Measurements from ENCODE around the gene DHRS3. TPM values are rescaled to one million over a fixed set of nuclear protein-coding genes. Genes with fewer than 3 reads are reported as not detected.

Gene DHRS3
- total RNA-seq, 1 experiment from 2014 or later, result 37.7 TPM

DNA sequence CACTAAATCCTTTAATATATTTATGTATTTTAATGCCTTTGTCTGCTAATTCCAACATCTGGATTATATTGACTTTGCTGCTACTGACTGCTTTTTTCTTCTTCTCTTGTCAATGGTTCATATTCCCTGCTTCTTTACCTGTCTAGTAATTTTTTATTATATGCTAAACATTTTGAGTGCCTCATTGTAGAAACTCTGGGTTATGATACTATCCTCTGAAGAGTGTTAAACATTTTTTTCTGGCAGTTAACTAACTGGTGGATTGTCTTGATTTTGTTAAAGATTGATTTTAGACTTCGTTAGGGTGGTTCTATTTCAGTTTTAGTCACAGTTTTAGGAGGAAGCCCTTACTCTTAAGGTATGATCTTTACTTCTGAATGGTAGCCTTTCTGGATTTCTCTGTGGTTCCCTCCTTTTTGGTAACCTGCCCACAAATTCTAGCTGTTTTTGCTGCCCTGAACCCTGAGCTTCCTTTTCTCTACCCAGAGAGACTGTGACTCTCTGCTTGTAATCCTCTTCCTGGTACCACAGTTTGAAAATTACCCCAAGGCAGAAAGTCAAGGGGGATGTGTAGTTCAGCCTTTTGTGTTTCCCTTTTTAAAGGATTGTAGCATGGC, 81.9 kb downstream of the DHRS3 start:
- POLR2A ChIA-PET, result no interaction called here
- Mint-ChIP-seq H3K4me3 (no peak overlapping the region), H3K27me3 (ENCODE audit: low read depth) (no peaks in the 10 kb centered on the region), H3K27ac (no peak overlapping the region), H3K36me3 (no peaks in the 10 kb centered on the region), H3K4me1 (peaks cover 9% of the 10 kb centered on the region), H3K9me3 (no peaks in the 10 kb centered on the region)
- TF ChIP-seq CREM (CRISPR knock-in tag; IDR thresholded peaks at IDR 0.05), result no peak
- no peak for TF ChIP-seq IRF2 (CRISPR knock-in tag; IDR thresholded peaks at IDR 0.05; ENCODE audit: borderline replicate concordance, low read depth)
- no peak for TF ChIP-seq OVOL2 (CRISPR knock-in tag; IDR thresholded peaks at IDR 0.05; ENCODE audit: borderline replicate concordance)
- no peak for TF ChIP-seq ZNF671 (CRISPR knock-in tag; IDR thresholded peaks at IDR 0.05)
- ATAC-seq (no peak), DNase-seq (ENCODE audit: low spot score) (no peak)
- CTCF ChIA-PET, result interaction anchor here (0.7 kb wide), 1 partner anchor 128 kb away, joined by 3 read pairs; no protein-coding TSS in a partner anchor

DNA sequence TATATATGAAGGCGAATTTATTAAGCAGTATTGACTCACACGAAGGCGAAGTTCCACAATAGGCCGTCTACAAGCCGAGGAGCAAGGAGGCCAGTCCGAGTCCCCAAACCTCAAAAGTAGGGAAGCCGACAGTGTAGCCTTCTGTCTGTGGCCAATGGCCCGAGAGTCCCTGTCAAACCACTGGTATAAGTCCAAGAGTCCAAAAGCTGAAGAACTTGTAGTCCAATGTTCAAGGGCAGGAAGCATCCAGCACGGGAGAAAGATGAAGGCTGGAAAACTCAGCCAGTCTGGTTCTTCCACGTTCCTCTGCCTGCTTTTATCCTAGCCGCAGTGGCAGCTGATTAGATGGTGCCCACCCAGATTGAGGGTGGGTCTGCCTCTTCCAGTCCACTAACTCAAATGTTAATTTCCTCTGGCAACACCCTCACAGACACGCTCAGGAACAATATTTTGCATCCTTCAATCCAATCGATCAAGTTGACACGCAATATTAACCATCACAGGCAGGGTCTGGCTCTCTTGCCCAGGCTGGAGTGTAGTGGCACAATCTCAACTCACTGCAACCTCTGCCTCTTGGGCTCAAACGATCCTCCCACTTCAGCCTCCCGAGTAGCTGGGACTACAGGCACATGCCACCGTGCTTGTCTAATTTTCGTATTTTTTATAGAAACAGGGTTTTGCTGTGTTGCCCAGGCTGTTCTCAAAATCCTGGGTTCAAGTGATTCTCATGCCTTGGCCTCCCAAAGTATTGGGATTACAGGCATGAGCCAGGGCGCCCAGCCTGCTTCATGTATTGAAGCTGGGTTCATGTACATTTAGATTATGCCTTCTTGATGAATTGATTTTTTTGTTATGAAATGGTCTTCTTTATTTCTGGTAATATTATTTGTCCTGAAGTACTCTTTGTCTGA, 85.3 kb downstream of the DHRS3 start:
- ChIA-PET POLR2A (no interaction called here), CTCF (no interaction called here)
- Mint-ChIP-seq H3K4me1 (peaks cover 4% of the 10 kb centered on the region), H3K27me3 (ENCODE audit: low read depth) (no peaks in the 10 kb centered on the region), H3K4me3 (no peak overlapping the region), H3K36me3 (no peaks in the 10 kb centered on the region), H3K9me3 (no peaks in the 10 kb centered on the region), H3K27ac (no peak overlapping the region)
- DNase-seq (ENCODE audit: low spot score) (no peak), ATAC-seq (no peak)
- no peak for TF ChIP-seq GABPB1 (CRISPR knock-in tag; IDR thresholded peaks at IDR 0.05)
- TF ChIP-seq, protein P1, sequence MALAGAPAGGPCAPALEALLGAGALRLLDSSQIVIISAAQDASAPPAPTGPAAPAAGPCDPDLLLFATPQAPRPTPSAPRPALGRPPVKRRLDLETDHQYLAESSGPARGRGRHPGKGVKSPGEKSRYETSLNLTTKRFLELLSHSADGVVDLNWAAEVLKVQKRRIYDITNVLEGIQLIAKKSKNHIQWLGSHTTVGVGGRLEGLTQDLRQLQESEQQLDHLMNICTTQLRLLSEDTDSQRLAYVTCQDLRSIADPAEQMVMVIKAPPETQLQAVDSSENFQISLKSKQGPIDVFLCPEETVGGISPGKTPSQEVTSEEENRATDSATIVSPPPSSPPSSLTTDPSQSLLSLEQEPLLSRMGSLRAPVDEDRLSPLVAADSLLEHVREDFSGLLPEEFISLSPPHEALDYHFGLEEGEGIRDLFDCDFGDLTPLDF (CRISPR knock-in tag; IDR thresholded peaks at IDR 0.05), result no peak
- TF ChIP-seq, protein P2, sequence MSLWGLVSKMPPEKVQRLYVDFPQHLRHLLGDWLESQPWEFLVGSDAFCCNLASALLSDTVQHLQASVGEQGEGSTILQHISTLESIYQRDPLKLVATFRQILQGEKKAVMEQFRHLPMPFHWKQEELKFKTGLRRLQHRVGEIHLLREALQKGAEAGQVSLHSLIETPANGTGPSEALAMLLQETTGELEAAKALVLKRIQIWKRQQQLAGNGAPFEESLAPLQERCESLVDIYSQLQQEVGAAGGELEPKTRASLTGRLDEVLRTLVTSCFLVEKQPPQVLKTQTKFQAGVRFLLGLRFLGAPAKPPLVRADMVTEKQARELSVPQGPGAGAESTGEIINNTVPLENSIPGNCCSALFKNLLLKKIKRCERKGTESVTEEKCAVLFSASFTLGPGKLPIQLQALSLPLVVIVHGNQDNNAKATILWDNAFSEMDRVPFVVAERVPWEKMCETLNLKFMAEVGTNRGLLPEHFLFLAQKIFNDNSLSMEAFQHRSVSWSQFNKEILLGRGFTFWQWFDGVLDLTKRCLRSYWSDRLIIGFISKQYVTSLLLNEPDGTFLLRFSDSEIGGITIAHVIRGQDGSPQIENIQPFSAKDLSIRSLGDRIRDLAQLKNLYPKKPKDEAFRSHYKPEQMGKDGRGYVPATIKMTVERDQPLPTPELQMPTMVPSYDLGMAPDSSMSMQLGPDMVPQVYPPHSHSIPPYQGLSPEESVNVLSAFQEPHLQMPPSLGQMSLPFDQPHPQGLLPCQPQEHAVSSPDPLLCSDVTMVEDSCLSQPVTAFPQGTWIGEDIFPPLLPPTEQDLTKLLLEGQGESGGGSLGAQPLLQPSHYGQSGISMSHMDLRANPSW (CRISPR knock-in tag; conservative IDR thresholded peaks at IDR 0.05; ENCODE audit: low read depth), result no peak
- TF ChIP-seq ZBTB21 (CRISPR knock-in tag; IDR thresholded peaks at IDR 0.05; ENCODE audit: borderline replicate concordance), result no peak
- no peak for TF ChIP-seq NR2C2 (CRISPR knock-in tag; IDR thresholded peaks at IDR 0.05)
- TF ChIP-seq, protein P3, sequence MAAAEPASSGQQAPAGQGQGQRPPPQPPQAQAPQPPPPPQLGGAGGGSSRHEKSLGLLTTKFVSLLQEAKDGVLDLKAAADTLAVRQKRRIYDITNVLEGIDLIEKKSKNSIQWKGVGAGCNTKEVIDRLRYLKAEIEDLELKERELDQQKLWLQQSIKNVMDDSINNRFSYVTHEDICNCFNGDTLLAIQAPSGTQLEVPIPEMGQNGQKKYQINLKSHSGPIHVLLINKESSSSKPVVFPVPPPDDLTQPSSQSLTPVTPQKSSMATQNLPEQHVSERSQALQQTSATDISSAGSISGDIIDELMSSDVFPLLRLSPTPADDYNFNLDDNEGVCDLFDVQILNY (CRISPR knock-in tag; IDR thresholded peaks at IDR 0.05), result no peak
- TF ChIP-seq ZNF121 (CRISPR knock-in tag; IDR thresholded peaks at IDR 0.05), result peak; percentile 70
- no peak for TF ChIP-seq ETV6 (CRISPR knock-in tag; IDR thresholded peaks at IDR 0.05)
- TF ChIP-seq, protein P4, sequence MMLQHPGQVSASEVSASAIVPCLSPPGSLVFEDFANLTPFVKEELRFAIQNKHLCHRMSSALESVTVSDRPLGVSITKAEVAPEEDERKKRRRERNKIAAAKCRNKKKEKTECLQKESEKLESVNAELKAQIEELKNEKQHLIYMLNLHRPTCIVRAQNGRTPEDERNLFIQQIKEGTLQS (CRISPR knock-in tag; conservative IDR thresholded peaks at IDR 0.05), result no peak

DNA sequence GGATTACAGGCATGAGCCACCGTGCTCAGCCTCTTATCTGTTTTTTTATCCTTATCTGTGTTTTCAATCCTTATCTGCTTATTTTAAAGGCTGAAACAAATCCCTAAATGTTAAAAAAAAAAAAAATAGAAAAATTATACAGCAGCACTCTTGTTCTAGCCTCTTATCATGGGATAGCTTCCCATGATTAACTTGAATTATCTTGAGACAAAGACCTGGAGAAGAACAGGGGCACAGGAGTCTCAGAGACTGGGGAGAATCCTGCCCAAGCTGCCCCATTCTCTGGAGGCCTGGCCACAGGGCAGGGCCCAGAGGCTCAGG, 86.9 kb downstream of the DHRS3 start:
- no peak overlapping the region for H3K27ac Mint-ChIP-seq

More for the DNA sequence above, 86.9 kb downstream of the DHRS3 start:
- H3K27me3 Mint-ChIP-seq (ENCODE audit: low read depth), result no peaks in the 10 kb centered on the region
- TF ChIP-seq RELA (CRISPR knock-in tag; IDR thresholded peaks at IDR 0.05; ENCODE audit: borderline replicate concordance) (no peak), ZNF671 (CRISPR knock-in tag; IDR thresholded peaks at IDR 0.05) (no peak), ZNF219 (CRISPR knock-in tag; IDR thresholded peaks at IDR 0.05; ENCODE audit: borderline replicate concordance) (no peak), ZNF232 (CRISPR knock-in tag; IDR thresholded peaks at IDR 0.05) (no peak), ZNF317 (CRISPR knock-in tag; IDR thresholded peaks at IDR 0.05; ENCODE audit: borderline replicate concordance, low read depth) (no peak), TP53 (CRISPR knock-in tag; IDR thresholded peaks at IDR 0.05) (no peak)
- TF ChIP-seq, protein P5, sequence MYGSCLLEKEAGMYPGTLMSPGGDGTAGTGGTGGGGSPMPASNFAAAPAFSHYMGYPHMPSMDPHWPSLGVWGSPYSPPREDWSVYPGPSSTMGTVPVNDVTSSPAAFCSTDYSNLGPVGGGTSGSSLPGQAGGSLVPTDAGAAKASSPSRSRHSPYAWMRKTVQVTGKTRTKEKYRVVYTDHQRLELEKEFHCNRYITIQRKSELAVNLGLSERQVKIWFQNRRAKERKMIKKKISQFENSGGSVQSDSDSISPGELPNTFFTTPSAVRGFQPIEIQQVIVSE (CRISPR knock-in tag; IDR thresholded peaks at IDR 0.05; ENCODE audit: borderline replicate concordance), result no peak
- TF ChIP-seq, protein P6, sequence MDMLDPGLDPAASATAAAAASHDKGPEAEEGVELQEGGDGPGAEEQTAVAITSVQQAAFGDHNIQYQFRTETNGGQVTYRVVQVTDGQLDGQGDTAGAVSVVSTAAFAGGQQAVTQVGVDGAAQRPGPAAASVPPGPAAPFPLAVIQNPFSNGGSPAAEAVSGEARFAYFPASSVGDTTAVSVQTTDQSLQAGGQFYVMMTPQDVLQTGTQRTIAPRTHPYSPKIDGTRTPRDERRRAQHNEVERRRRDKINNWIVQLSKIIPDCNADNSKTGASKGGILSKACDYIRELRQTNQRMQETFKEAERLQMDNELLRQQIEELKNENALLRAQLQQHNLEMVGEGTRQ (CRISPR knock-in tag; IDR thresholded peaks at IDR 0.05), result no peak
- TF ChIP-seq, protein P7, sequence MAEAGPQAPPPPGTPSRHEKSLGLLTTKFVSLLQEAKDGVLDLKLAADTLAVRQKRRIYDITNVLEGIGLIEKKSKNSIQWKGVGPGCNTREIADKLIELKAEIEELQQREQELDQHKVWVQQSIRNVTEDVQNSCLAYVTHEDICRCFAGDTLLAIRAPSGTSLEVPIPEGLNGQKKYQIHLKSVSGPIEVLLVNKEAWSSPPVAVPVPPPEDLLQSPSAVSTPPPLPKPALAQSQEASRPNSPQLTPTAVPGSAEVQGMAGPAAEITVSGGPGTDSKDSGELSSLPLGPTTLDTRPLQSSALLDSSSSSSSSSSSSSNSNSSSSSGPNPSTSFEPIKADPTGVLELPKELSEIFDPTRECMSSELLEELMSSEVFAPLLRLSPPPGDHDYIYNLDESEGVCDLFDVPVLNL (CRISPR knock-in tag; IDR thresholded peaks at IDR 0.05; ENCODE audit: borderline replicate concordance, low read depth), result no peak
- TF ChIP-seq, protein P4 (CRISPR knock-in tag; conservative IDR thresholded peaks at IDR 0.05), result no peak
- ChIA-PET POLR2A (no interaction called here), CTCF (interaction anchor here (0.7 kb wide), 1 partner anchor 9 kb away, joined by 3 read pairs; no protein-coding TSS in a partner anchor)
- no peaks in the 10 kb centered on the region for H3K9me3 Mint-ChIP-seq
- no peaks in the 10 kb centered on the region for H3K36me3 Mint-ChIP-seq
- DNase-seq (ENCODE audit: low spot score), result no peak
- no peak overlapping the region for H3K4me3 Mint-ChIP-seq
- no peak for ATAC-seq
- peaks cover 4% of the 10 kb centered on the region for H3K4me1 Mint-ChIP-seq

All from WTC11 (cell line).